ENCODE measurements around the gene DPP10.
"Not testable (repeated sequence)": the region's sequence is repeated elsewhere in the genome, so short reads cannot be mapped to it uniquely, and the experiment has no call there.

DPP10 gene

GRCh38 chr2:114517580-114517979 is 75.1 kb downstream of the DPP10 start:
- Histone ChIP-seq H3K9ac (ENCODE audit: low read length) (no peak overlapping the region), H3K4me1 (ENCODE audit: control insufficient read depth, low read depth, low read length) (peaks cover 12% of the 10 kb centered on the region), H3K27me3 (ENCODE audit: control insufficient read depth, insufficient read depth, low read length) (no peaks in the 10 kb centered on the region), H3K9me3 (ENCODE audit: control insufficient read depth, low read depth, low read length) (no peaks in the 10 kb centered on the region), H3K27ac (ENCODE audit: low read length) (no peak overlapping the region), H3K36me3 (ENCODE audit: control insufficient read depth, low read depth, low read length) (no peaks in the 10 kb centered on the region), H3K4me3 (ENCODE audit: low read length) (no peak overlapping the region)

DNA sequence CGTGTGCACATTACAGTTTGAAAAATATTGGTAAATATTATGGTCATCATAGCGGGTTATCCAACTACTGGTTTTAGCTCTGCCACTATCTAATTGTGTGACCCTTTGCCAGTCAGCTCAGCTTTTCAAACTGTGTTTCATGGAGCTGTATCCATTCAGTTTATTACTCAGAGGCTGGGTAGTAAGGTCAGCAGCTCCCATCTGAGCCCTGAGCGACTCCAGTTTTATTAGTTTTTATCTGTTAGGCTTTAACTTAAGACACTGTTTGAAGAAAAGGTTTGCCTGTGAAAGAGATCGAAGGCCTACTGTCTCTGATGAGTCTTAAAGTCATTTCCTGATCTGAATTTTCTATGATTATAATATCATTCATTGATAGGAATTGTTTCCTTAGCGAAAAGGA is 76.3 kb downstream of the DPP10 start:
- H3K4me1 ChIP-seq (ENCODE audit: control insufficient read depth, low read depth, low read length): peaks cover 12% of the 10 kb centered on the region
- H3K9ac ChIP-seq (ENCODE audit: low read length): no peak overlapping the region
- H3K27ac ChIP-seq (ENCODE audit: low read length): no peak overlapping the region
- H3K9me3 ChIP-seq (ENCODE audit: control insufficient read depth, low read depth, low read length): no peaks in the 10 kb centered on the region
- no peaks in the 10 kb centered on the region for H3K27me3 ChIP-seq (ENCODE audit: control insufficient read depth, insufficient read depth, low read length)
- H3K4me3 ChIP-seq (ENCODE audit: low read length): no peak overlapping the region
- H3K36me3 ChIP-seq (ENCODE audit: control insufficient read depth, low read depth, low read length): no peaks in the 10 kb centered on the region

GRCh38 chr2:114522612-114523011 is 80.2 kb downstream of the DPP10 start:
- H3K36me3 ChIP-seq (ENCODE audit: control insufficient read depth, low read depth, low read length); H3K27ac ChIP-seq (ENCODE audit: low read length); H3K4me1 ChIP-seq (ENCODE audit: control insufficient read depth, low read depth, low read length); H3K4me3 ChIP-seq (ENCODE audit: low read length); H3K27me3 ChIP-seq (ENCODE audit: control insufficient read depth, insufficient read depth, low read length); H3K9ac ChIP-seq (ENCODE audit: low read length); H3K9me3 ChIP-seq (ENCODE audit: control insufficient read depth, low read depth, low read length): not testable (repeated sequence)

DNA sequence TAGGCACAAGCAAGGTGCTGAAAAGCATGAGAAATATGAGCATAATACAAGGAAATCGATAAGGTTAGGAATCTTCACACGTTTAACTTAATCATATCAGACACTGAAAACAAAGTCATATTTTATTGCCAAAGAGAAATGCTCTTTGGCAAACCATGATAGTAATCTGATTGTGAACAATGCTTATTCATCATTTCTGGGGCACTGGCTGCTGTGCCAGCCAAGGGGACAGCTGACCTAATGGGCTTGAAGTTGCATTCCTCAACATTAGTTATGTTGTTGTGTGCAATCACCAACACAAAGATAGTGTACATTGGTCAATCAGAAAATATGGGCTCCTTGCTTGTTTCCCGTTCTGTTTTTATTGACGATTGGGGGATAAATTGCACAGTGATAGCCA is 83.5 kb downstream of the DPP10 start:
- Histone ChIP-seq H3K27me3 (ENCODE audit: control insufficient read depth, insufficient read depth, low read length) (no peaks in the 10 kb centered on the region), H3K4me3 (ENCODE audit: low read length) (no peak overlapping the region), H3K9me3 (ENCODE audit: control insufficient read depth, low read depth, low read length) (no peaks in the 10 kb centered on the region), H3K27ac (ENCODE audit: low read length) (no peak overlapping the region), H3K4me1 (ENCODE audit: control insufficient read depth, low read depth, low read length) (no peaks in the 10 kb centered on the region), H3K9ac (ENCODE audit: low read length) (no peak overlapping the region), H3K36me3 (ENCODE audit: control insufficient read depth, low read depth, low read length) (no peaks in the 10 kb centered on the region)

- Histone ChIP-seq H3K9me3 (ENCODE audit: control insufficient read depth, low read depth, low read length) (no peaks in the 10 kb centered on the region), H3K4me3 (ENCODE audit: low read length) (no peak overlapping the region), H3K4me1 (ENCODE audit: control insufficient read depth, low read depth, low read length) (no peaks in the 10 kb centered on the region), H3K27ac (ENCODE audit: low read length) (no peak overlapping the region), H3K36me3 (ENCODE audit: control insufficient read depth, low read depth, low read length) (no peaks in the 10 kb centered on the region), H3K27me3 (ENCODE audit: control insufficient read depth, insufficient read depth, low read length) (no peaks in the 10 kb centered on the region), H3K9ac (ENCODE audit: low read length) (no peak overlapping the region)
Observed at GRCh38 chr2:114526841-114527240, 84.4 kb downstream of the DPP10 start.

DNA sequence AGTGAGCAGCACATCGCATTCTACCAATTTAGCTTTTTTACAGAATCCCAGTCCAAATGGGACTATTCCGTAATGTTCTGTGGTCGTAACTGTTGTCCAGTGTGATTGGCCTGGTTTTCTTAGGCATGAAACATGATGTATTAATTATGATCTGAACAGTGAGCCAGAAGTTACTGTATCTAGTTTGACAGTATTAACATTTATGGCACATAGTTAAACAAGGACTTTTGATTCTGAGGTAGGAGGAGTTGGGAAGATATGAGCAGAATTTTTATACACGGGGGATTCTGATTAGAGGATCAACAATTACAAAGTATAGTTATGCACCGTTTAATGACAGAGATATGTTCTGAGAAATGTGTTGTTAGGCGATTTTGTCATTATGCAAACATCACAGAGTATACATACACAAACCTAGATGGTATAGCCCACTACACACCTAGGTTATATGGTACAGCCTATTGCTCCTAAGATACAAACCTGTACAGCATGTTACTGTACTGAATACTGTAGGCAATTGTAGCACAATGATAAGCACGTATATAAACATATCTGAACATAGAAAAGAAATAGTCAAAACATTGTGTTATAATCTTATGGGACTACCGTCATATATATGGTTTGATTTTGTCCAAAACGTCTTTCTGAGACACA is 85.0 kb downstream of the DPP10 start:
- no peaks in the 10 kb centered on the region for H3K36me3 ChIP-seq (ENCODE audit: control insufficient read depth, low read depth, low read length)
- no peaks in the 10 kb centered on the region for H3K9me3 ChIP-seq (ENCODE audit: control insufficient read depth, low read depth, low read length)
- H3K4me3 ChIP-seq (ENCODE audit: low read length): no peak overlapping the region
- no peaks in the 10 kb centered on the region for H3K4me1 ChIP-seq (ENCODE audit: control insufficient read depth, low read depth, low read length)
- H3K27me3 ChIP-seq (ENCODE audit: control insufficient read depth, insufficient read depth, low read length): no peaks in the 10 kb centered on the region
- H3K9ac ChIP-seq (ENCODE audit: low read length): no peak overlapping the region
- no peak overlapping the region for H3K27ac ChIP-seq (ENCODE audit: low read length)

GRCh38 chr2:114534116-114535084 is 92.0 kb downstream of the DPP10 start:
- Histone ChIP-seq H3K27ac (ENCODE audit: low read length) (no peak overlapping the region), H3K9ac (ENCODE audit: low read length) (no peak overlapping the region), H3K4me1 (ENCODE audit: control insufficient read depth, low read depth, low read length) (no peaks in the 10 kb centered on the region), H3K27me3 (ENCODE audit: control insufficient read depth, insufficient read depth, low read length) (no peaks in the 10 kb centered on the region), H3K36me3 (ENCODE audit: control insufficient read depth, low read depth, low read length) (no peaks in the 10 kb centered on the region), H3K4me3 (ENCODE audit: low read length) (no peak overlapping the region), H3K9me3 (ENCODE audit: control insufficient read depth, low read depth, low read length) (no peaks in the 10 kb centered on the region)

DNA sequence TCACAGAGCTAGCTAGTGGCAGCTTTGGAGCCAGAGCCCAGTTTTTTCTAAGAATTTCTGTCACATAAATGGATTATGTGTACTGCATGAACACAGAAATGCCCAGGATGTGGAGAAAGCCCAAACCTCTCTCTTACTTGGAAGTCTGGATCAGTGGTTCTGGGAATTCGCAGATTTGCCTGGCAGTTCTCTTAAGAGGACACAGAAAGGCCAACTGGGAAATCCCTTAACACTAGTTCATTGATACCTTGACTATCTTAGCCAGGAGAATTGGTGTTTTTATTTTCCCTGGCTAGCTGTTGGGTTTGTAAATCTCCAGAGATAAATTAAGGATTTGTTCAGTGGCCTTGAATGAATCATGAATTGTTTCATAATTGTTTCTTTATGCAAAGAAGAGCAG is 95.3 kb downstream of the DPP10 start:
- Histone ChIP-seq H3K27ac (ENCODE audit: low read length) (no peak overlapping the region), H3K4me1 (ENCODE audit: control insufficient read depth, low read depth, low read length) (no peaks in the 10 kb centered on the region), H3K36me3 (ENCODE audit: control insufficient read depth, low read depth, low read length) (no peaks in the 10 kb centered on the region), H3K4me3 (ENCODE audit: low read length) (no peak overlapping the region), H3K27me3 (ENCODE audit: control insufficient read depth, insufficient read depth, low read length) (no peaks in the 10 kb centered on the region), H3K9ac (ENCODE audit: low read length) (no peak overlapping the region), H3K9me3 (ENCODE audit: control insufficient read depth, low read depth, low read length) (no peaks in the 10 kb centered on the region)

GRCh38 chr2:114542695-114543094 is 100.3 kb downstream of the DPP10 start:
- Histone ChIP-seq H3K27ac (ENCODE audit: low read length) (no peak overlapping the region), H3K36me3 (ENCODE audit: control insufficient read depth, low read depth, low read length) (no peaks in the 10 kb centered on the region), H3K27me3 (ENCODE audit: control insufficient read depth, insufficient read depth, low read length) (no peaks in the 10 kb centered on the region), H3K9ac (ENCODE audit: low read length) (no peak overlapping the region), H3K4me3 (ENCODE audit: low read length) (no peak overlapping the region), H3K4me1 (ENCODE audit: control insufficient read depth, low read depth, low read length) (no peaks in the 10 kb centered on the region), H3K9me3 (ENCODE audit: control insufficient read depth, low read depth, low read length) (no peaks in the 10 kb centered on the region)

- H3K27me3 ChIP-seq (ENCODE audit: control insufficient read depth, insufficient read depth, low read length): no peaks in the 10 kb centered on the region
Observed at GRCh38 chr2:114543236-114543766, 100.9 kb downstream of the DPP10 start.

GRCh38 chr2:114545052-114545451 is 102.6 kb downstream of the DPP10 start:
- Histone ChIP-seq H3K27me3 (ENCODE audit: control insufficient read depth, insufficient read depth, low read length) (no peaks in the 10 kb centered on the region), H3K4me1 (ENCODE audit: control insufficient read depth, low read depth, low read length) (peaks cover 4% of the 10 kb centered on the region)

More at GRCh38 chr2:114543236-114543766, 100.9 kb downstream of the DPP10 start:
- H3K4me3 ChIP-seq (ENCODE audit: low read length): no peak overlapping the region
- no peaks in the 10 kb centered on the region for H3K4me1 ChIP-seq (ENCODE audit: control insufficient read depth, low read depth, low read length)
- no peaks in the 10 kb centered on the region for H3K36me3 ChIP-seq (ENCODE audit: control insufficient read depth, low read depth, low read length)
- H3K9me3 ChIP-seq (ENCODE audit: control insufficient read depth, low read depth, low read length): no peaks in the 10 kb centered on the region
- H3K9ac ChIP-seq (ENCODE audit: low read length): no peak overlapping the region
- H3K27ac ChIP-seq (ENCODE audit: low read length): no peak overlapping the region

More at GRCh38 chr2:114545052-114545451, 102.6 kb downstream of the DPP10 start:
- Histone ChIP-seq H3K27ac (ENCODE audit: low read length) (no peak overlapping the region), H3K9me3 (ENCODE audit: control insufficient read depth, low read depth, low read length) (no peaks in the 10 kb centered on the region), H3K36me3 (ENCODE audit: control insufficient read depth, low read depth, low read length) (no peaks in the 10 kb centered on the region), H3K9ac (ENCODE audit: low read length) (no peak overlapping the region), H3K4me3 (ENCODE audit: low read length) (no peak overlapping the region)
